Measurements from ENCODE around the gene SP6.

Gene SP6

GRCh38 chr17:47853616-47854015 is 2.7 kb upstream of the SP6 start:
- no peak for DNase-seq

GRCh38 chr17:47852113-47852949 is 1.4 kb upstream of the SP6 start:
- DNase-seq: no peak

- DNase-seq: no peak
Measured at GRCh38 chr17:47851764-47852112, 775 bp upstream of the SP6 start.

- no peak for DNase-seq
Measured at GRCh38 chr17:47850373-47850691, 631 bp downstream of the SP6 start.

DNA sequence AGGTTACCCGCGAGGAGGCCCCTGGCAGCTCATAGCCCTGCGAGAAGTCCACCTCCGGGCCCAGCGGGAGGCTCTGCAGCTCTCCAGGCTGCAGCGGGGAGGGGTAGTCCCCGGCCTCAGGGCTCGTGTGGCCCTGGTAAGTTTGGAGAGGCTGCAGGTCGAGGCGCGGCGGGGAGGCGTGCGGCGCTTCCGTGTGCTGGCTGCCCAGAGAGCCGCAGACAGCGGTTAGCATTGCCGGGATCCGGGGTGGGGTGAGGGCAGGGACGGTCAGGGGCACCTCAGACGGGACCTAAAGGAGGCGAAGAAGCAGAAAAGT is 2.8 kb downstream of the SP6 start:
- DNase-seq: no peak

DNA sequence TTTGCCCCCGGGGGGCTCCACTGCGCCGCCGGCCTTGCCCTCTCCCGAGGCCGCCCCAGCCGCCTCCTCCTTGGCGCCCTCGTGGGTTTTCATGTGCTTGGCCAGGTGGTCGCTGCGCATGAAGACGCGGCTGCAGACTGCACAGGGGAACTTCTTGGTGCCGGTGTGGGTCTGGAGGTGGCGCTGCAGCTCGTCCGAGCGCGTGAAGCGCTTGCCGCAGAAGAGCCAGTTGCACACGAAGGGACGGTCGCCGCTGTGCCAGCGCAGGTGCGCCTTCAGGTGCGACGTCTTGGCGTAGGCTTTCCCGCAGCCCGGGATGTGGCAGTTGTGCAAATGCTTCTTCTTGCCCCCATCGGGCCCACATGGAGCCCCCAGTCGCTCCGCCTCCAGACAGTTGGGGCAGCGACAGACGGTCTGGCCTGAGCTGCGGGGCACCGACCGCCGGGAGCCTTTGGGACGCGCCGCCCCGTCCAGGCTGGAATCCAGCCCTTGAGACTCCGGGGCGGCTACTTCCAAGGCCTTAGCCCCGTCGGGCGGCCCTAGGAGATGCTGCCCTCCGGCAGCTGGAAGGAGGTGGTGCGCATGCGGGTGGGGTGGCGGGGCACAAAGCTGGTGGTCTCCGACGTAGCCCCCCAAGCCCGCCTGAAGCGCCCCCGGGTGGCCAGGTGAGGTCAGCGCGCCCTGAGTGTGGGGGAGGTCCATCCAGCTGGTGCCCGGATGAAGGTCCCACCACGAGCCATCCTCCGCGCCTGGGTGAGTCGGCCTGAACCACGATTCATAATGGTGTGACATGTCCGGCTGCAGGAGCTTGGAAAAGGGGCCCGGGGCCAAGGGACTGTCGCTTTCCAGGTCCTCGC is 3.4 kb downstream of the SP6 start:
- no peak for DNase-seq

- no peak for DNase-seq
Measured at GRCh38 chr17:47846716-47847340, 4.1 kb downstream of the SP6 start.

DNA sequence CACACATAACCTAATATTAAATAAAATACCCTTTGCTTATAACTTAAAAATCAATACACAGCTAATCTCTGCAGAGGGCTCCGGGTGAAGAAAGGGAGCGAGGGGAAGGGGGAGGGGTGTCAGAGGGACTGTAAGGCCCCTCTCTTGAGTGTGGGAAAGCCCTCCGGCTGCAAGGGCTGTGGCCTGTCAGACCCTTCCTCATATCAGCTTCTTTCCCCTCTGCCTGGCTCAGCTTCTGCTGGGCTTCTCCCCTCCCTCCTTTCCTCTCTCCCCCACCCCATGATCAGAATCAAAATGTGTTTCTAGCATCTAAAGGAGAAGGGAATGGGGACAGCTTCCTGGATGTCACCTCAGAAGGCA is 5.3 kb downstream of the SP6 start:
- no peak for DNase-seq

GRCh38 chr17:47844814-47845715 is 5.9 kb downstream of the SP6 start:
- no peak for DNase-seq

GRCh38 chr17:47844227-47844626 is 6.7 kb downstream of the SP6 start:
- DNase-seq: no peak

DNA sequence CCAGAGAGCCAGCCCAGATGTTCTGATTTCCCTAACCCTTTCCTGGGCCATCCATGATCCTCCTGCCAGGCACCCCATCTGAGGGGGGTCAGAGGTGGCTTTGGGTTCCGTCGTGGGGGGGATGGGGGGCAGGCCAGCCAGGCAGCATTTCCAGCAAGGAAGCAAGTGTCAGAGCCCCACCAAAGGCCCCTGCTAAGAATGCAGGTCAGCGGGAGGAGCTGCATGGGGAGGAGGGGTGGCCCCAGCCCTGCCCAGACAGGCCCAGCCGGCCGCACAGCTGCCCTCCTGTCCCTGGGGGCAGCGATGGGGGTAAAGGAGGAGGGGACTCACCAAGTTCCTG is 7.6 kb downstream of the SP6 start:
- DNase-seq: no peak

DNA sequence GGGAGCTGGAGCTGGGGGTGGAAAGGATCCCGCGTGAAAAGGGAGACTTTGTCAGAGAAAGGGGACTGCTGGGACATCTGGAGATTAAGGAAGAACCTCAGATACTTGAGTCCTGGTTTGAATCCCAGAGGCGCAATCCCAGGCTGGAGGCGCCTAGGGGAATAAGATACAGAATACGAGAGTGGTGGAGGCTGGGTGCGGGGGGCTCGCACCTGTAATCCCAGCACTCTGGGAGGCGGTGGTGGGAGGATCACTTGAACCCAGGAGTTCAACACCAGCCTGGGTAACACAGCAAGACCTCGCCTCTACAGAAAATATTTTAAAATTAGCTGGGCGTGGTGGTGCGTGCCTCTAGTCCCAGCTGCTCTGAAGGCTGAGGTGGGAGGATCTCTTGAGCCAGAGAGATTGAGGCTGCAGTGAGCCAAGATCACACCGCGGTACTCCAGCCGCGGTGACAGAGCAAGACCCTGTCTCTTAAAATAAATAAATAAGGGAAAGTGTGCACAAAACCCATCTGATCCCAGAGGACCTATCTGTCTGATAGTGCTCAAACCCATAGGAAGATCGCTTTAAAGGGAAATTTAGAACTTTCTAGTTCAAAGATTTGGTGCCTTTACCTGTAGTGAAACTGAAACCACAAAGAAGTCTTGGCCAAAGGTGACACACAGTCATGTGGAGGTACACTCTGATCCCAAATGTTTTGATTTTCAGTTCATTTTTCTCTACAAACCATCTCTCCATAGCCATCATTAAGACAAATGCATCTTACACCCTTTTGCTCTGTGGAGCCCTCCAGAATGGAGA is 9.3 kb downstream of the SP6 start:
- DNase-seq: no peak

DNA sequence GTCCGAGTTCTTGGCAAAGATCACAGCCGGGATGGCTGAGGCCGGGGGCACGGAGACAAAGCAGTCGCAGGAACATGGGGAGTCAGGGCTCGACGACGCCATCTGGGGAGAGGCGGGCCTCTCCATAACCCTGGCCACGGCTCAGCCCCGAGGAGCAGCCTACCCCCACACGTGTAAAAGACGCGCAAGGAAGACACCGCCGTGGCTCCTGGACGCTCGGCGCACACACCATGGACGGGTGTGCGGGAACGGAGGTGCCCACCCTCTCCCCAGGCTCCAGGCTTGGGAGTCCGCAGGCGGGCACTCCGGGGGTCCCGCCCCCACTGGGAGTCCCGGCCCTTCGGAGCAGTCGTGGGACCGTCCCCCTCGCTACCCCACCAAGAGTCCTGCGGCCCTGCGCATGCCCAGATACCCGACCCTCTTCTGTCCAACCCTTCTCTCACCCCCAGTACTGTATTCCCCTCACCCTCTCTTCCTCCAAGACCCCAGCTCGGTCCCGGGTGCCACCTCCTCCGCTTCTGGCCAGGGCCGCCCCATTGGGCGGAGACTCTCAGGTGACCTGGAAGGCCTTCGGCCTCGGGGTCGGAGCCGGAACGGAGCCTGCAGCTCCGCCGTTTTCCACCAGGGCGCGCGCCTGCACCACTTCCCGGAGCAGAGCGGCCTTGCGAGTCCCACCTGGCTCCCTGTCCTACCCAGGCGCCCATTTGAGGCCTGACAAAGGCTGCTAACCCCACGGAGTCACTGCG is 10.0 kb downstream of the SP6 start, which contains the start of gene SCRN2:
TSS of gene SCRN2 (minus strand) at position 532 of the 746 bp plus-strand sequence. CDS start at position 102, 430 bp downstream.
- DNase-seq: peak; percentile 87

DNA sequence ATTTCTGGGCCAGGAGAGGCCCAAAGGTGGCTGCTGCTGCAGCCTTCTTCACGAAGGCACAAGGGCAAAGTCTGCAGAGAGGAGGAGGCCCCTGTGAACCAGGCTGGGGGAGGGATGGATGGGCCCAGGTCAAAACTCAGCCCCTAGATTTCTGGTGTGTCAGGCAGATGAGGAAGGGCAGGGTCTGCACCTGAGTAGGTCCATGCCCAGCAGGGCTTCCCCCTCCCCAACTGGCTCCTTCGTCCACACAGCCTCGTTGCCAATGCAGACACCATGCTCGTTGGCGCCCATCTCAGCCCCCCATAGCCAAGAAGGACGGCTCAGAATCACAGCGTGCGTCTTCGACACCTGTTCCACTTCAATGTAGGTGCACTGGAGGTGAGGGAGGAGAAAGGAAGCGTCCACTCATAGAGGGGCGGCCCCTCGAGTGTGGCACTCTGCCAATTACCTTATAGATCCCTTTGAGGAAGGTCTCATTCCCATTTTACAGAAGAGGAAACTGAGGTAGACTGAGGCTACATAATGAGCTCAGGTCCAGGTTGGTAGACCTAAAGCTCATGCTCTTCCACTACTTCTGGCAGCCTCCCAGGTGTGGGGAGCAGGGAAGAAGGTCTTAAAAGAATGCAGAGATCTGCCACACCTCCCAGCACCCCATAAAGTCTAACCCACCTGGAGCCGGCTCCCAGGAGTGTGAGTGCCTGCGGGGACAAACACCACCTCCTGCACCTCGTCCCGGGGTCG is 10.8 kb downstream of the SP6 start:
- DNase-seq: peak; percentile 9

GRCh38 chr17:47839071-47839470 is 11.9 kb downstream of the SP6 start:
- no peak for DNase-seq

DNA sequence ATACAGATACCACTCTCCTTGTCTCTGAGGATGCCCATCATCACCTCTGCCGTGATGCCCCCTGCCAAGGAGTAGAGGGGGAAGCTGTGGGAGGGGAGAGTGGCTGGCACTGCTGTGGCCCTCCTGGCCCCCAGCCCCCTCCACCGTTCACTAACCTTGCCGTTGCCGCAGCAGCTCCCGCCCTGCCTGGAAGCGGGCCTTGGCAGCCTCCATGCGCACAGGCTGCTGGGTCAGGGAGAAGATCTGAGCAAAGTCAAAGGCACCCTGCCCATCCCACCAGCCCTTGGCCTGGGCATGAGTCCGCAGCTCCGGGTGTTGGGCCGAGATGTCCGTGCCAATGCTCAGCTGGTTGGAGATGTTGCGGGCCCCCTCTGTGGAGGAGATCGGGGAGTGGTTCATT is 12.3 kb downstream of the SP6 start:
- no peak for DNase-seq

DNA sequence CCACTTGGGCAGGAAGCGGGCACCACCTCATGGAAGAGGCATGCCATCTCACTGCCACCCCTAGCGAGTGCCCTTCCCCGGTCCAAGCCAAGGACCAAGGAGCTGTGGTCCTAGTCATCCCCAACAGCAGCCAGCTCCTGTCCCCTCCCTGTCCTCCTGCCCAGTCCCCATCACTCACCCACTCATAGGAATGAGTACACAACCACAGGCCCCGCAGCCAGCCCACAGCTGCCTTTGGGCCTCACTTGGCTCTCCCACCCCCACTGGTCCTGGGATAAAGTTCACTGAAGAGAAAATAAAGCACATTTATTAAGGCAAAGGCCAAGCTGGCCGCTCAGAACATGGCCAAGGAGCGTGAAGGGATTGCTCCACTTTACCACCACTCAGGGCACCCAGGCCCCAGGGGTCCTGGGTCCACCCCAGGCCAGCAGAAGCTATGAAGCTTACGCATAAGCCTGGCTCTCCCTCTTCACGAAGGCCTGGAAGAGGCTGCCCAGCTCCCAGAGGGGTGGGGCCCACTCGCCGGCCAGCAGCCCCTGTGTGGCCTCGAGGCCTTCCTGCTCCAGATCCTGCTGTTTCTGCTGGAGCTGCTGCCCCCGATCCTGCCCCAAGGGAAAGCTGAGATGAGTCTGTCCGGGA is 13.4 kb downstream of the SP6 start:
- DNase-seq: no peak

GRCh38 chr17:47836601-47837000 is 14.4 kb downstream of the SP6 start:
- no peak for DNase-seq

DNA sequence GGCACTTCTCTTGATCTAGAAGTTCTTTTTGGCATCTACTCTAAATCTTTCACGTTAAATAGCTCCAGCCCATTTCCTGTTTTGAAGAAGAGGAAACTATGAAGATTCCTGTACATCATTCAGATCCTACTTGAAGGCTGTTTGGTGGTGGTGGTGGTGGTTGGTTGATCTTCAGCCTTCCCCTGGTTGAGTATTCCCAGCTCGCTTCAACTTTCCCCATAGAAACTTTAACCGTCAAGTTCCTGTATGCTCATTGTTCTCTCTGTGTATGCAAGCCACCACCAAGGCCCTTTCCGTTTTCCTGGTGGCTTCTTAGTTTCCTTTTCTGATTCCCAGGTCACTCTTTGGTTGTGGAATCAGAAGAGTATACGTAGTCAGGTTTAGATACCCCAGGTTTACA is 16.2 kb downstream of the SP6 start:
- no peak for DNase-seq

- DNase-seq: no peak
Measured at GRCh38 chr17:47831934-47832327, 19.0 kb downstream of the SP6 start.
